HepG2 (cell line): ENCODE data around the gene CUL9. TPM values are rescaled to one million over a fixed set of nuclear protein-coding genes. Genes with fewer than 3 reads are reported as not detected.
A peak's percentile ranks its signal among the peaks of the same experiment; 100 is the strongest.

Source experiments
- BORCS8-MEF2B ChIP-seq: sonication (generic); formaldehyde crosslinking; IDR thresholded peaks from 2 replicates; pipeline ENCODE4 v1.8.0; 2022; ENCODE audit warnings: mild to moderate bottlenecking, missing genetic modification reagents
- GABPB1 ChIP-seq: IDR thresholded peaks from 2 replicates; pipeline ENCODE4 v1.6.1; 2016; ENCODE audit warnings: mild to moderate bottlenecking, missing genetic modification reagents, moderate library complexity, missing compliant biosample characterization
- PAF1 ChIP-seq: IDR thresholded peaks from 2 replicates; pipeline ENCODE4 v1.6.1; 2016; ENCODE audit warnings: missing genetic modification reagents, missing compliant biosample characterization
- PAWR ChIP-seq: sonication (generic); formaldehyde crosslinking; IDR thresholded peaks from 2 replicates; pipeline ENCODE4 v1.4.0; 2020; ENCODE audit warnings: missing genetic modification reagents, mild to moderate bottlenecking, borderline replicate concordance
- POLR2G ChIP-seq: fragments of 200-400 bp; formaldehyde crosslinking; IDR thresholded peaks from 2 replicates; pipeline ENCODE4 v1.6.1; 2018; ENCODE audit warnings: mild to moderate bottlenecking, low read depth, low read length, moderate library complexity
- RCOR2 ChIP-seq: IDR thresholded peaks from 2 replicates; pipeline ENCODE4 v1.6.1; 2016; ENCODE audit warnings: missing biosample characterization, missing genetic modification reagents
- ZKSCAN5 ChIP-seq: sonication (generic); formaldehyde crosslinking; IDR thresholded peaks from 2 replicates; pipeline ENCODE4 v1.5.1; 2020; ENCODE audit warnings: mild to moderate bottlenecking, missing genetic modification reagents
- ZMYM3 ChIP-seq: sonication (generic); formaldehyde crosslinking; IDR thresholded peaks from 2 replicates; pipeline ENCODE4 v1.5.1; 2020; ENCODE audit warnings: mild to moderate bottlenecking, missing genetic modification reagents
- ZNF205 ChIP-seq: IDR thresholded peaks from 2 replicates; pipeline ENCODE4 v1.6.1; 2018; ENCODE audit warnings: missing biosample characterization, missing genetic modification reagents
- ZNF224 ChIP-seq: sonication (generic); formaldehyde crosslinking; IDR thresholded peaks from 2 replicates; pipeline ENCODE4 v1.5.0; 2020; ENCODE audit warnings: mild to moderate bottlenecking, missing genetic modification reagents
- ZNF263 ChIP-seq: sonication (generic); formaldehyde crosslinking; IDR thresholded peaks from 2 replicates; pipeline ENCODE4 v1.4.0; 2020; ENCODE audit warnings: missing genetic modification reagents
- ZNF776 ChIP-seq: sonication (generic); formaldehyde crosslinking; IDR thresholded peaks from 2 replicates; pipeline ENCODE4 v1.4.0; 2020; ENCODE audit warnings: mild to moderate bottlenecking, missing genetic modification reagents
- ZSCAN20 ChIP-seq: sonication (generic); formaldehyde crosslinking; IDR thresholded peaks from 2 replicates; pipeline ENCODE4 v1.4.0; 2020; ENCODE audit warnings: missing genetic modification reagents, mild to moderate bottlenecking, borderline replicate concordance
- polyA plus RNA-seq, 8 experiments: library from polyadenylated mRNA; depleted of rRNA in 3 of 8; stranded (reverse) in 7 of 8; unstranded in 1 of 8; fragments of >200 nt; fragmentation: Illumina TruSeq in 4 of 8; extraction: Trizol in 4 of 8; gene quantifications; 2 replicates each; pipeline versions ENCODE4 v1.2.1 to v1.2.3, GENCODE V29; 2011 to 2016; ENCODE audit warnings: low read depth in 4 of 8, missing spikeins in 1 of 8, mixed read lengths in 1 of 8; ENCODE audit not compliant: insufficient read depth in 1 of 8
- total RNA-seq, 5 experiments: library from RNA; depleted of rRNA; stranded (reverse); fragments of >200 nt; fragmentation: Illumina TruSeq; extraction: Trizol; gene quantifications; 2 replicates each; pipeline ENCODE4 v1.2.3, GENCODE V29; 2016; ENCODE audit warnings: low read depth in 1 of 5
- TF ChIP-seq, protein P1 (sequence below): sonication (generic); formaldehyde crosslinking; IDR thresholded peaks from 2 replicates; pipeline ENCODE4 v1.8.1; 2023; ENCODE audit warnings: missing genetic modification reagents, inconsistent platforms, borderline replicate concordance
- TF ChIP-seq, protein P2 (sequence below): sonication (generic); formaldehyde crosslinking; IDR thresholded peaks from 2 replicates; pipeline ENCODE4 v1.8.1; 2022; ENCODE audit warnings: low read depth, mild to moderate bottlenecking, missing genetic modification reagents
- TF ChIP-seq, protein P3 (sequence below): sonication (generic); formaldehyde crosslinking; IDR thresholded peaks from 2 replicates; pipeline ENCODE4 v1.5.1; 2020; ENCODE audit warnings: mild to moderate bottlenecking, missing genetic modification reagents, moderate library complexity
- TF ChIP-seq, protein P4 (sequence below): sonication (generic); formaldehyde crosslinking; IDR thresholded peaks from 2 replicates; pipeline ENCODE4 v1.4.0; 2020; ENCODE audit warnings: missing genetic modification reagents
- TF ChIP-seq, protein P5 (sequence below): IDR thresholded peaks from 2 replicates; pipeline ENCODE4 v1.6.1; 2016; ENCODE audit warnings: missing compliant biosample characterization, missing genetic modification reagents, borderline replicate concordance

Gene CUL9
- total and polyA plus RNA-seq, 2 of the 13 experiments (the other 11 are each of a cell fraction or from before 2014, with no cell fraction given): 11.4 to 13.7 TPM

DNA sequence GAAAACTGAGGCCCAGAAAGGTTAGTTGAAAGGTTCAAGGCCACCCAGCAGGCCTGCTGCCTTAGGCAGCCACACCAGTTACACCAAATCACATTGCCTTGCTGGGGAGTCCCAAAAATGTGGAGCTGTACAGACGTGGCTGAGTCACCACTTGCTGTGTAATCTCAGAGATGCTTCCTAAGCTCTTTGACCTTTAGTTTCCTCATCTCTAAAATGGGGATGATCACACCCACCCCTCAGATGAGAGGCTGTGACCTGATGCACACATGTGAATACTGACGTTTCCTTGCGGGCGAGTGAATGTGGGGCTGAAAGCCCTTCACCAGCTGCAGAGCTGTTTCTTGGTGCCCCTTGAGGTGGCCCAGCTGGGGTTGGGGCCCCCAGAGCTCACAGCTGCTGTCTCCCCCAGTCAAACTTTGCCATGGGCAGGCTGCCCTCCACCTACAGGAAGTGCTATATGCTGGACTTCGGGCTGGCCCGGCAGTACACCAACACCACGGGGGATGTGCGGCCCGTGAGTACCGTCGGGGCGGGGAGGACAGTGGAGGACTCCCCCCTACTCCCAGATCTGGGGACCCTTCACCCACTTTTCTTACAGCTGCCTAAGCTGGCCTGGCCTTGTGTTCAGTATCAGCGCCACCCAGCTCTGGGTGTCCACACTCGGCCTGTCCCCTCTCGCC lies 72.3 kb downstream of the CUL9 start (continued):
- TF ChIP-seq, protein P1, sequence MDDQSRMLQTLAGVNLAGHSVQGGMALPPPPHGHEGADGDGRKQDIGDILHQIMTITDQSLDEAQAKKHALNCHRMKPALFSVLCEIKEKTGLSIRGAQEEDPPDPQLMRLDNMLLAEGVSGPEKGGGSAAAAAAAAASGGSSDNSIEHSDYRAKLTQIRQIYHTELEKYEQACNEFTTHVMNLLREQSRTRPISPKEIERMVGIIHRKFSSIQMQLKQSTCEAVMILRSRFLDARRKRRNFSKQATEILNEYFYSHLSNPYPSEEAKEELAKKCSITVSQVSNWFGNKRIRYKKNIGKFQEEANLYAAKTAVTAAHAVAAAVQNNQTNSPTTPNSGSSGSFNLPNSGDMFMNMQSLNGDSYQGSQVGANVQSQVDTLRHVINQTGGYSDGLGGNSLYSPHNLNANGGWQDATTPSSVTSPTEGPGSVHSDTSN (CRISPR knock-in tag): no peak
- TF ChIP-seq ZKSCAN5 (CRISPR knock-in tag) (no peak), GABPB1 (CRISPR knock-in tag) (peak; percentile 35; the same call in 1 of the 2 replicates), ZNF776 (0 out of 2 replicates have a peak, but pooled peaks have one; percentile 29), ZNF263 (CRISPR knock-in tag) (no peak; the same call in 1 of the 2 replicates), ZNF205 (CRISPR knock-in tag) (no peak), PAF1 (CRISPR knock-in tag) (no peak), PAWR (no peak), ZNF224 (CRISPR knock-in tag) (no peak), ZMYM3 (CRISPR knock-in tag) (peak; percentile 82), ZSCAN20 (no peak), POLR2G (no peak), RCOR2 (0 out of 2 replicates have a peak, but pooled peaks have one; percentile 21), BORCS8-MEF2B (CRISPR knock-in tag) (no peak)
- TF ChIP-seq, protein P2, sequence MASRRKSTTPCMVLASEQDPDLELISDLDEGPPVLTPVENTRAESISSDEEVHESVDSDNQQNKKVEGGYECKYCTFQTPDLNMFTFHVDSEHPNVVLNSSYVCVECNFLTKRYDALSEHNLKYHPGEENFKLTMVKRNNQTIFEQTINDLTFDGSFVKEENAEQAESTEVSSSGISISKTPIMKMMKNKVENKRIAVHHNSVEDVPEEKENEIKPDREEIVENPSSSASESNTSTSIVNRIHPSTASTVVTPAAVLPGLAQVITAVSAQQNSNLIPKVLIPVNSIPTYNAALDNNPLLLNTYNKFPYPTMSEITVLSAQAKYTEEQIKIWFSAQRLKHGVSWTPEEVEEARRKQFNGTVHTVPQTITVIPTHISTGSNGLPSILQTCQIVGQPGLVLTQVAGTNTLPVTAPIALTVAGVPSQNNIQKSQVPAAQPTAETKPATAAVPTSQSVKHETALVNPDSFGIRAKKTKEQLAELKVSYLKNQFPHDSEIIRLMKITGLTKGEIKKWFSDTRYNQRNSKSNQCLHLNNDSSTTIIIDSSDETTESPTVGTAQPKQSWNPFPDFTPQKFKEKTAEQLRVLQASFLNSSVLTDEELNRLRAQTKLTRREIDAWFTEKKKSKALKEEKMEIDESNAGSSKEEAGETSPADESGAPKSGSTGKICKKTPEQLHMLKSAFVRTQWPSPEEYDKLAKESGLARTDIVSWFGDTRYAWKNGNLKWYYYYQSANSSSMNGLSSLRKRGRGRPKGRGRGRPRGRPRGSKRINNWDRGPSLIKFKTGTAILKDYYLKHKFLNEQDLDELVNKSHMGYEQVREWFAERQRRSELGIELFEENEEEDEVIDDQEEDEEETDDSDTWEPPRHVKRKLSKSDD: no peak
- TF ChIP-seq, protein P3, sequence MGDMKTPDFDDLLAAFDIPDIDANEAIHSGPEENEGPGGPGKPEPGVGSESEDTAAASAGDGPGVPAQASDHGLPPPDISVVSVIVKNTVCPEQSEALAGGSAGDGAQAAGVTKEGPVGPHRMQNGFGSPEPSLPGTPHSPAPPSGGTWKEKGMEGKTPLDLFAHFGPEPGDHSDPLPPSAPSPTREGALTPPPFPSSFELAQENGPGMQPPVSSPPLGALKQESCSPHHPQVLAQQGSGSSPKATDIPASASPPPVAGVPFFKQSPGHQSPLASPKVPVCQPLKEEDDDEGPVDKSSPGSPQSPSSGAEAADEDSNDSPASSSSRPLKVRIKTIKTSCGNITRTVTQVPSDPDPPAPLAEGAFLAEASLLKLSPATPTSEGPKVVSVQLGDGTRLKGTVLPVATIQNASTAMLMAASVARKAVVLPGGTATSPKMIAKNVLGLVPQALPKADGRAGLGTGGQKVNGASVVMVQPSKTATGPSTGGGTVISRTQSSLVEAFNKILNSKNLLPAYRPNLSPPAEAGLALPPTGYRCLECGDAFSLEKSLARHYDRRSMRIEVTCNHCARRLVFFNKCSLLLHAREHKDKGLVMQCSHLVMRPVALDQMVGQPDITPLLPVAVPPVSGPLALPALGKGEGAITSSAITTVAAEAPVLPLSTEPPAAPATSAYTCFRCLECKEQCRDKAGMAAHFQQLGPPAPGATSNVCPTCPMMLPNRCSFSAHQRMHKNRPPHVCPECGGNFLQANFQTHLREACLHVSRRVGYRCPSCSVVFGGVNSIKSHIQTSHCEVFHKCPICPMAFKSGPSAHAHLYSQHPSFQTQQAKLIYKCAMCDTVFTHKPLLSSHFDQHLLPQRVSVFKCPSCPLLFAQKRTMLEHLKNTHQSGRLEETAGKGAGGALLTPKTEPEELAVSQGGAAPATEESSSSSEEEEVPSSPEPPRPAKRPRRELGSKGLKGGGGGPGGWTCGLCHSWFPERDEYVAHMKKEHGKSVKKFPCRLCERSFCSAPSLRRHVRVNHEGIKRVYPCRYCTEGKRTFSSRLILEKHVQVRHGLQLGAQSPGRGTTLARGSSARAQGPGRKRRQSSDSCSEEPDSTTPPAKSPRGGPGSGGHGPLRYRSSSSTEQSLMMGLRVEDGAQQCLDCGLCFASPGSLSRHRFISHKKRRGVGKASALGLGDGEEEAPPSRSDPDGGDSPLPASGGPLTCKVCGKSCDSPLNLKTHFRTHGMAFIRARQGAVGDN (CRISPR knock-in tag): peak; percentile 50
- TF ChIP-seq, protein P4, sequence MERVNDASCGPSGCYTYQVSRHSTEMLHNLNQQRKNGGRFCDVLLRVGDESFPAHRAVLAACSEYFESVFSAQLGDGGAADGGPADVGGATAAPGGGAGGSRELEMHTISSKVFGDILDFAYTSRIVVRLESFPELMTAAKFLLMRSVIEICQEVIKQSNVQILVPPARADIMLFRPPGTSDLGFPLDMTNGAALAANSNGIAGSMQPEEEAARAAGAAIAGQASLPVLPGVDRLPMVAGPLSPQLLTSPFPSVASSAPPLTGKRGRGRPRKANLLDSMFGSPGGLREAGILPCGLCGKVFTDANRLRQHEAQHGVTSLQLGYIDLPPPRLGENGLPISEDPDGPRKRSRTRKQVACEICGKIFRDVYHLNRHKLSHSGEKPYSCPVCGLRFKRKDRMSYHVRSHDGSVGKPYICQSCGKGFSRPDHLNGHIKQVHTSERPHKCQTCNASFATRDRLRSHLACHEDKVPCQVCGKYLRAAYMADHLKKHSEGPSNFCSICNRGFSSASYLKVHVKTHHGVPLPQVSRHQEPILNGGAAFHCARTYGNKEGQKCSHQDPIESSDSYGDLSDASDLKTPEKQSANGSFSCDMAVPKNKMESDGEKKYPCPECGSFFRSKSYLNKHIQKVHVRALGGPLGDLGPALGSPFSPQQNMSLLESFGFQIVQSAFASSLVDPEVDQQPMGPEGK (CRISPR knock-in tag): peak; percentile 44; the same call in 1 of the 2 replicates
- TF ChIP-seq, protein P5, sequence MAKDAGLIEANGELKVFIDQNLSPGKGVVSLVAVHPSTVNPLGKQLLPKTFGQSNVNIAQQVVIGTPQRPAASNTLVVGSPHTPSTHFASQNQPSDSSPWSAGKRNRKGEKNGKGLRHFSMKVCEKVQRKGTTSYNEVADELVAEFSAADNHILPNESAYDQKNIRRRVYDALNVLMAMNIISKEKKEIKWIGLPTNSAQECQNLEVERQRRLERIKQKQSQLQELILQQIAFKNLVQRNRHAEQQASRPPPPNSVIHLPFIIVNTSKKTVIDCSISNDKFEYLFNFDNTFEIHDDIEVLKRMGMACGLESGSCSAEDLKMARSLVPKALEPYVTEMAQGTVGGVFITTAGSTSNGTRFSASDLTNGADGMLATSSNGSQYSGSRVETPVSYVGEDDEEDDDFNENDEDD (CRISPR knock-in tag): no peak
